ENCODE results near the gene EFR3B.
"Not testable (repeated sequence)": the region's sequence is repeated elsewhere in the genome, so short reads cannot be mapped to it uniquely, and the experiment has no call there.

Gene EFR3B

DNA sequence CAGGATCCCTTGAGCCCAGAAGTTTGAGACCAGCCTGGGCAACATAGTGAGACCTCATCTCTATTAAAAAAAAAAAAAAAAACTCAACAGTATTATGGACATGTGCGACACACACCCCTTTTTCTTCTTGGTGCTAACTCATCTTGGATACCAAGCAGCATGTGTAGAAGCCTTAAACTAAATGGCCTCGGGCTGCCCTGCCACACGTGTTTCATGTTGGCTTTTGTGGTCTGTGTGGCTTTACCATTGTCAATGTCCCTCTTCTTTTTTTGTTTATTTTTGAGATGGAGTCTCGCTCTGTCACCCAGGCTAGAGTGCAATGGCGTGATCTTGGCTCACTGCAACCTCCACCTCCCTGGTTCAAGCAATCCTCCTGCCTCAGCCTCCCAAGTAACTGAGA lies 109.1 kb downstream of the EFR3B start:
- DNase-seq (ENCODE audit: low read depth) = not testable (repeated sequence)

GRCh38 chr2:25151718-25152117 lies 109.8 kb downstream of the EFR3B start:
- no peak for DNase-seq (ENCODE audit: low read depth)

DNA sequence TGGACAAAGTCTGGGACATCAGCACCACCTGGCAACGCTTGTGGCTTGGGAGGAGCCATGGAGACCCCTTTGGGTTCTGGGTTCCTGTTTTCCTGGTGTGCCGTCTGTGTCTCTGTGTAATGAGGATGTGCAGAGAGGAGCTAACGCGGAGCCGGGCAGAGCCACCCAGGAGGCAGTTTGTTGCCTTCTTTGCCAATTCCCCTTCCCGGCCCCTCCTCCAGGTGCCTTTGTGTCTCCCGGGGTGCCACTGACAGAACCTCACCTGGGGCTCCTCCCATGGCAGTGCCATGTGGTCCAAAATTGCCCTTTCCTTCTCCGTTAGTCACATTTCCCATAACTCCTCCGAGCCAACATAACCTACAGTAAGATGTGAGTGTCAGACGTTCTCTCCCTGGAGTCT lies 113.5 kb downstream of the EFR3B start:
- DNase-seq (ENCODE audit: low read depth) = no peak

GRCh38 chr2:25158096-25158852 lies 116.4 kb downstream of the EFR3B start:
- DNase-seq (ENCODE audit: low read depth) = no peak

- no peak for DNase-seq (ENCODE audit: low read depth)
These were observed 118.1 kb downstream of the EFR3B start for GRCh38 chr2:25159949-25160348.

DNA sequence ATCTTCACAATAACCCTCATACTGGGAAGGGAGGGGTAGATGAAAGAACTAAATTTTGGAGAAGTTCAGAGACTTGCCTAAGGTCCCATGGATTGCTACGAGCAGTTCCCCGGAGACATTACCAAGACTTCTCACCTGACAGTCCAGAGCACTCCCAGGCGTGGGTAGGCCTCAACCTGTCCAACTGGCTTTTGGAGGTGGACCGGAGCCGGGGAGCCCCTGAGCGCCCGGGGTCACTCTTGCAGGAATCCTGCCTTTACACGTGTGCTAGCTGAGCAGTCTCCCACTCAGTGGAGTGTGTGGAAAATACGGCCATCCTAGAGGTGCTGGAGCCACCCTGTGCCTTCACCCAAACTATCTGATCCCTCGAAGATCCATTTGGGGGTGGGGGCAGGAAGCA lies 118.5 kb downstream of the EFR3B start:
- DNase-seq (ENCODE audit: low read depth) = no peak

- no peak for DNase-seq (ENCODE audit: low read depth)
These were observed 119.3 kb downstream of the EFR3B start for GRCh38 chr2:25161055-25161781.

DNA sequence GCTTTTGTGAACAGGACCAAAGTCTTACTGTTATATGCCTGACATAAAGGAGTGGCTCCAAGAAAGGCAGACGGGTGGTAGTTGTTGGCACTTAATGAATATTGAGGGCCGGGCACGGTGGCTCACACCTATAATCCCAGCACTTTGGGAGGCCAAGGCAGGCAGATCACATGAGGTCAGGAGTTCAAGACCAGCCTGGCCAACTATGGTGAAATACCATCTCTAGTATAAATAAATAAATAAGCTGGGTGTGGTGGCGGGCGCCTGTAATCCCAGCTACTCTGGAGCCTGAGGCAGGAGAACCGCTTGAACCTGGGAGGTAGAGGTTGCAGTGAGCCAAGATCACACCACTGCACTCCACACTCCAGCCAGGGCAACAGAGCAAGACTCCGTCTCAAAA lies 120.2 kb downstream of the EFR3B start:
- not testable (repeated sequence) for DNase-seq (ENCODE audit: low read depth)

- no peak for DNase-seq (ENCODE audit: low read depth)
These were observed 122.7 kb downstream of the EFR3B start for GRCh38 chr2:25164561-25164960.

DNA sequence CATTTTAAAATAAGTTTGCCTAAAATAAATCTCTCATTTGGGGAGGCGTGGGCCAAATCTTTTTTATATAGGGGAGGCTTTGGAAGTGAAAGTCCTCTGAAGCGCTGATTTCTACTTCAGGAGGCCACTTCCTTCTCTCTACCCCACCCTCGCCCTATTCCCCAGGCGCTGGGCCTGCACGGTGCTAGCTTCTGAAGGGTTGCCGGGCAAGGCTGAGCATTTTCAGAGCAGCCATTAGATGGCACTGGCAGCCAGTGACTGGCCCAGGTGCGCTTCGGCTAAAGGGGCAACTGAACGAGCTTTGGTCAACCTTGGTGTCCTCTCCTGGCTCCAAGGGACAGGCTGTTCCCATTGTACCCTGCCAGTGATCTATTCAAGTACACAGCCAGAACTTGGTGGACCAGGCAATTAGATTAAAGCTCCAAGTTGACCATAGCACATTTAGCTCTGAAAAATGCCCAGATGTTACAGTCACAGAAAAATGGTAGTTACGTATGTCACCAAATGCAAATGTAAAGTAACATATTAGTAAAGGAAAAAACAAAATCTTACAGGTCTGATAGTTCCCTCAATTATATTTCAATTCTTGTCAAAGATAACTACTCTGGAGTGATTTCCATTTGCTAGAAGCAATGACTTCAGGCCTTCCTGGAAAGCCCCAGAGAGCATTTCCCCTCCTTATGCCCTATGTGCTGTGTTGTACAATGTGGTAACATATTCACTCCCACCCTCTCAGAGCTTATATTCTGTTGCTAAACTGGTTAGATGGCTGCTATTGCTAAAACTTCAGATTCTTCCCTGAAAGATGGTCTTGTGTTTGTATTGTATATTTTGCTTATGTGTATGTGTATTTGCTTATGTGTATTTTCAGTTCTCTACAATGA lies 124.4 kb downstream of the EFR3B start:
- DNase-seq (ENCODE audit: low read depth) = no peak

- peak; percentile 1 for DNase-seq (ENCODE audit: low read depth)
These were observed 126.6 kb downstream of the EFR3B start, which contains the start of gene POMC for GRCh38 chr2:25168256-25169072. Gene POMC, minus strand, starts transcription at chr2:25168580. Its CDS starts 3,808 bp downstream, at chr2:25164772.

- DNase-seq (ENCODE audit: low read depth) = no peak
These were observed 127.2 kb downstream of the EFR3B start for GRCh38 chr2:25169073-25169470.

DNA sequence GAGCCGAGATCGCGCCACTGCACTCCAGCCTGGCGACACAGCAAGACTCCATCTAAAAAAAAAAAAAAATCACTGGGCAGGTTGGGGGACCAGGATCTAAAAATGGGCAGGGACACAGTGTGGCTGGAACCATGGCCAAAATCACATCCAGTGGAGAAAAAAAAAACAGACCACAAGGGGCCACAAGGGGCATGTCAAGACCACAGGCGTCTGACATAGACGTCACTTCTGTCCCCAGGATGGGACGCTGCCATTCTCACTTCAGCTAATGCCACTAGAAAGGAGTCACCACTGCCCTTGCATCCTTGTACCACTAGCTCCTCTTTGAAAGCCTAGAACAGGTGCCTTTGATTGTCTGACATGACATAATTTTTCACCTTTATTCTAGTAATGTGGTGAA lies 129.0 kb downstream of the EFR3B start:
- DNase-seq (ENCODE audit: low read depth) = no peak

- no peak for DNase-seq (ENCODE audit: low read depth)
These were observed 131.8 kb downstream of the EFR3B start for GRCh38 chr2:25173719-25174118.

- no peak for DNase-seq (ENCODE audit: low read depth)
These were observed 132.5 kb downstream of the EFR3B start for GRCh38 chr2:25174192-25174861.

DNA sequence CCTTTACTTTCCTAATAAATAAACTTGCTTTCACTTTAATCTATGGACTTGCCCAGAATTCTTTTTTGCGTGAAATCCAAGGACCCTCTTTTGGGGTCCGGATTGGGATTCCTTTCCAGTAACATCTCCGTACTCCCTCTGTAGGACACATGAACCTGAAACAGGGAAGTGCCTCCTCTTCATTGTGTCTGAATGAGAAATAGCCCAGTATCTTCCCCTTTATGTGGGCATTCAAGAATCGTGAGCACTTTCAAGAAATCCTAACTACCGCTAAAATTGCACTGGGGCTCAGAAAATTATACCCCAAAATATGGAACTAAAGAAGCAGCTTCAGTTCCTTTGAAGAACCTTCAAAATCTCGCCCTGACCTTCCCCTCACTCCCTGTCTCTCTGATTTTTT lies 134.3 kb downstream of the EFR3B start:
- DNase-seq (ENCODE audit: low read depth) = no peak

GRCh38 chr2:25176541-25177181 lies 134.8 kb downstream of the EFR3B start:
- no peak for DNase-seq (ENCODE audit: low read depth)

DNA sequence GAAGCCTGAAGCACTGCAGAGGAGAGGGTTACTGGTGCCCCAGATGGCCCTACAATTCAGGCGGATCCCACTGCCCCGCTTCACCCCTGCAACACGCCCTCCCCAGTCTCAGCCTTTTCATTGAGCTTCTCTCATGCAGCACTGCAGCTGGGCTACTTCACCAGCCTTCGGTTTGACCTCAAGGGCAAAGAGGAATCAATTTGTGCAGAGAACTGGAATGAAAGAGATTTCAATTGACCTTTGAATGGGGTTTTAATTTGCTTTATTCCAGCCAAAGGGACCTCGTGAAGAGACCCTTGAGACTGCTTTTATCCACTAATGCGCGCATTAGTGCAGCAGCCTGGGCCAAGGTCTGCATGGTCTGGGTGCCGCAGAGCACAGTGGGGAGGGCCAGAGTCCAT lies 135.3 kb downstream of the EFR3B start:
- DNase-seq (ENCODE audit: low read depth) = no peak

- DNase-seq (ENCODE audit: low read depth) = no peak
These were observed 137.1 kb downstream of the EFR3B start for GRCh38 chr2:25178976-25179375.

GRCh38 chr2:25184254-25184653 lies 142.4 kb downstream of the EFR3B start:
- DNase-seq (ENCODE audit: low read depth) = no peak
